HL-60 (cell line): ENCODE data around the gene ASB14.

ENCODE experiments used
- CTCF ChIP-seq: IDR thresholded peaks from one replicate; pipeline ENCODE4 v1.5.1; 2011; ENCODE audit warnings: low read length, control low read depth, inconsistent platforms; ENCODE audit not compliant: insufficient read depth
- GABPA ChIP-seq: IDR thresholded peaks from 2 replicates; pipeline ENCODE4 v1.6.1; 2012; ENCODE audit warnings: low read depth
- POLR2AphosphoS5 ChIP-seq: IDR thresholded peaks from 2 replicates; pipeline ENCODE4 v1.6.1; 2012; ENCODE audit warnings: low read depth
- REST ChIP-seq: IDR thresholded peaks from 2 replicates; pipeline ENCODE4 v1.6.1; 2012; ENCODE audit warnings: low read depth; ENCODE audit not compliant: insufficient replicate concordance
- SPI1 ChIP-seq: IDR thresholded peaks from 2 replicates; pipeline ENCODE4 v1.6.1; 2012; ENCODE audit warnings: low read depth, mild to moderate bottlenecking, borderline replicate concordance

GRCh38 chr3:57283334-57283733 is 9.2 kb downstream of the ASB14 start:
- TF ChIP-seq CTCF (no peak), REST (no peak), POLR2AphosphoS5 (no peak), GABPA (no peak), SPI1 (no peak)
